Endothelial cell of umbilical vein (primary cell): Measurements from ENCODE around the gene SGPP1. TPM values are rescaled to one million over a fixed set of nuclear protein-coding genes. Genes with fewer than 3 reads are reported as not detected.
A peak's percentile ranks its signal among the peaks of the same experiment; 100 is the strongest.

Experiments used
- BruUV-seq: library from RNA; stranded (reverse); fragments of 400-500 nt; replicated peaks from 2 replicates; lab custom pipeline; 2021; lab: Mats Ljungman, UMichigan
- CTCF ChIA-PET: fragments of 300-600, 350-600 bp; sonication (Branson Sonifier 250); formaldehyde crosslinking; loops from one replicate; lab custom pipeline; 2021; ENCODE audit warnings: antibody characterized with exemption, inconsistent platforms; lab: Charles Lee
- POLR2A ChIA-PET: fragments of 300-600, 350-600 bp; sonication (Branson Sonifier 250); formaldehyde crosslinking; loops from one replicate; lab custom pipeline; 2021; ENCODE audit warnings: antibody characterized with exemption, inconsistent platforms; lab: Charles Lee
- DNase-seq: peaks from one replicate; pipeline ENCODE4 v3.0.0-alpha.2; 2011; ENCODE audit warnings: low read depth, low spot score
- FAIRE-seq: peaks from 2 replicates; lab custom pipeline; 2011; peaks lifted over from hg19 to GRCh38; lab: Jason Lieb, UNC
- H2AFZ ChIP-seq: 2 replicates; pipeline ENCODE4 v1.6.0; 2012; ENCODE audit warnings: low read depth, low read length, control low read depth, inconsistent platforms
- H3K27ac ChIP-seq: 2 replicates; pipeline ENCODE4 v1.5.1; 2011; ENCODE audit warnings: low read depth, mild to moderate bottlenecking, control low read depth, low read length, moderate library complexity; ENCODE audit not compliant: insufficient read depth
- H3K27me3 ChIP-seq, 2 experiments: 2 replicates each; pipeline versions ENCODE4 v1.6.0 to v1.6.1; 2011; ENCODE audit warnings: low read length in 2 of 2, mixed read lengths in 1 of 2; ENCODE audit not compliant: control insufficient read depth in 2 of 2, insufficient read depth in 2 of 2
- H3K36me3 ChIP-seq, 2 experiments: 2 replicates in 1 of 2; 3 replicates in 1 of 2; pipeline ENCODE4 v1.5.1; 2011; ENCODE audit warnings: low read length in 2 of 2, mild to moderate bottlenecking in 1 of 2, moderate library complexity in 1 of 2; ENCODE audit not compliant: control insufficient read depth in 2 of 2, insufficient read depth in 2 of 2; ENCODE audit errors: extremely low read depth in 1 of 2
- H3K4me1 ChIP-seq: 3 replicates; pipeline ENCODE4 v1.5.1; 2011; ENCODE audit warnings: mild to moderate bottlenecking, low read length; ENCODE audit not compliant: control insufficient read depth, insufficient read depth; ENCODE audit errors: extremely low read depth
- H3K4me2 ChIP-seq: 2 replicates; pipeline ENCODE4 v1.6.1; 2011; ENCODE audit warnings: low read length, control low read depth, mixed read lengths; ENCODE audit not compliant: insufficient read depth
- H3K4me3 ChIP-seq, 3 experiments: fragments of 200-600 bp in 1 of 3; sonication (generic), shearing (Covaris generic) in 1 of 3; replicated peaks in 1 of 3; 2 replicates each; pipeline ENCODE4 v1.5.1; 2011 to 2016; ENCODE audit warnings: control low read depth in 3 of 3, low read length in 3 of 3, mild to moderate bottlenecking in 2 of 3, inconsistent platforms in 1 of 3, low read depth in 1 of 3, moderate library complexity in 1 of 3; ENCODE audit not compliant: insufficient read depth in 1 of 3
- H3K79me2 ChIP-seq: 2 replicates; pipeline ENCODE4 v1.6.0; 2012; ENCODE audit warnings: low read length, inconsistent platforms; ENCODE audit not compliant: control insufficient read depth, insufficient read depth
- H3K9ac ChIP-seq: replicated peaks from 2 replicates; pipeline ENCODE3; 2011; ENCODE audit warnings: low read length, control low read depth; ENCODE audit not compliant: insufficient read depth; ENCODE audit errors: extremely low read depth
- H3K9me1 ChIP-seq: replicated peaks from 3 replicates; pipeline ENCODE4 v1.6.0; 2011; ENCODE audit warnings: mild to moderate bottlenecking, low read length; ENCODE audit not compliant: control insufficient read depth, insufficient read depth; ENCODE audit errors: extremely low read depth
- H3K9me3 ChIP-seq: replicated peaks from 2 replicates; pipeline ENCODE4 v1.5.1; 2012; ENCODE audit warnings: low read length, inconsistent platforms; ENCODE audit not compliant: control insufficient read depth, insufficient read depth
- H4K20me1 ChIP-seq: replicated peaks from 2 replicates; pipeline ENCODE3; 2011; ENCODE audit warnings: mild to moderate bottlenecking, low read length; ENCODE audit not compliant: control insufficient read depth, insufficient read depth; ENCODE audit errors: extremely low read depth
- EZH2 ChIP-seq: IDR thresholded peaks from 2 replicates; pipeline ENCODE4 v1.6.1; 2012; ENCODE audit warnings: borderline replicate concordance, low read depth, mild to moderate bottlenecking, moderate library complexity, low read length, inconsistent platforms; ENCODE audit not compliant: severe bottlenecking
- FOS ChIP-seq: IDR thresholded peaks from 2 replicates; pipeline ENCODE4 v1.6.1; 2011; ENCODE audit warnings: mild to moderate bottlenecking, low read length, moderate library complexity, borderline replicate concordance; ENCODE audit not compliant: insufficient read depth
- GATA2 ChIP-seq: IDR thresholded peaks from 2 replicates; pipeline ENCODE4 v1.7.0; 2011; ENCODE audit warnings: low read depth, mild to moderate bottlenecking, moderate library complexity, mixed read lengths, low read length; ENCODE audit not compliant: insufficient read length, insufficient read depth
- JUN ChIP-seq: IDR thresholded peaks from 2 replicates; pipeline ENCODE4 v1.6.1; 2011; ENCODE audit warnings: borderline replicate concordance, low read depth; ENCODE audit not compliant: insufficient read length, insufficient read depth
- MYC ChIP-seq: IDR thresholded peaks from one replicate; pipeline ENCODE4 v1.6.1; 2011; ENCODE audit warnings: mild to moderate bottlenecking, low read depth, low read length
- POLR2A ChIP-seq: IDR thresholded peaks from 2 replicates; pipeline ENCODE4 v1.6.1; 2012; ENCODE audit warnings: low read depth, mild to moderate bottlenecking, control low read depth, low read length
- POLR2AphosphoS5 ChIP-seq: IDR thresholded peaks from 2 replicates; pipeline ENCODE4 v1.6.1; 2012; ENCODE audit warnings: low read depth, mild to moderate bottlenecking, control low read depth, low read length, moderate library complexity; ENCODE audit not compliant: insufficient read depth
- dilution Hi-C: fragments of 300-500 bp; cut with MboI; formaldehyde crosslinking; loops from one replicate; pipeline ENCODE4 v1.15.0; 2019; ENCODE audit warnings: low sequenced_read_pairs; ENCODE audit not compliant: extremely low pct_ligation_motif_present
- intact Hi-C: fragments of 100-400 bp; cut with micrococcal nuclease; formaldehyde crosslinking; loops from one replicate; pipeline ENCODE4 v1.10.0; 2022
- polyA plus RNA-seq, 4 experiments: library from polyadenylated mRNA; depleted of rRNA in 3 of 4; stranded (reverse) in 3 of 4; unstranded in 1 of 4; fragments of >200 nt; gene quantifications; 2 replicates each; pipeline versions ENCODE4 v1.2.1 to v1.2.3, GENCODE V29; 2011 to 2012; ENCODE audit warnings: missing spikeins in 1 of 4
- total RNA-seq: library from RNA; stranded (reverse); gene quantifications from 2 replicates; pipeline ENCODE4 v1.2.3, GENCODE V29; 2021
- TF ChIP-seq, protein P1 (sequence below): IDR thresholded peaks from 2 replicates; pipeline ENCODE4 v1.6.1; 2011; ENCODE audit not compliant: insufficient read depth, insufficient read length
- TF ChIP-seq, protein P2 (sequence below), 2 donors: IDR thresholded peaks; 1 replicate in 1 of 2; 2 replicates in 1 of 2; pipeline ENCODE4 v1.5.1; 2011; ENCODE audit warnings: low read length in 2 of 2, mild to moderate bottlenecking in 2 of 2, moderate library complexity in 2 of 2, control low read depth in 1 of 2, inconsistent platforms in 1 of 2, low read depth in 1 of 2; ENCODE audit not compliant: insufficient read depth in 1 of 2; ENCODE audit errors: extremely low read depth in 1 of 2

The SGPP1 gene
- total and polyA plus RNA-seq, 2 donors (not counting 3 experiments of a cell fraction or from before 2014, with no cell fraction given) = 6.2 to 7.9 TPM

DNA sequence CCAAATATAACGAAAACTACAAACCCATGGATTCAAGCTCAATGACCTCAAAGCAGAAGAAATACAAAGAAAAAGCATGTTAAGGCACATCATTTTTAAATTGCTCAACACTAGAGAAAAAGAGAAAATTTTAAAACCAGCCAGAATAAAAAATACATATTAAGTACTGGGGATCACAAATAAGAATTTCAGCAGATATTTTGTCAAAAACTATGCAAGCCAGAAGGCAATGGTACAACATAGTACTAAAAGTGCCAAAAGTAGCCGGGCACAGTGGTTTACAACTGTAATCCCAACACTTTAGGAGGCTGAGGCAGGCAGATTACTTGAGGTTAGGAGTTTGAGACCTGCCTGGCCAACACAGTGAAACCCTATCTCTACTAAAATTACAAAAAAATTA is 10.2 kb downstream of the SGPP1 start:
- no peaks in the 10 kb centered on the region for H3K9me1 ChIP-seq
- no peaks in the 10 kb centered on the region for H4K20me1 ChIP-seq
- no peak overlapping the region for H3K4me2 ChIP-seq
- no TSS peak for BruUV-seq
- dilution Hi-C loops (no loop called here), intact Hi-C loops (no loop called here)
- no peak for TF ChIP-seq FOS
- TF ChIP-seq MYC = no peak
- TF ChIP-seq, protein P1, sequence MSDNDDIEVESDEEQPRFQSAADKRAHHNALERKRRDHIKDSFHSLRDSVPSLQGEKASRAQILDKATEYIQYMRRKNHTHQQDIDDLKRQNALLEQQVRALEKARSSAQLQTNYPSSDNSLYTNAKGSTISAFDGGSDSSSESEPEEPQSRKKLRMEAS = no peak
- no peak for TF ChIP-seq GATA2
- no peak for TF ChIP-seq POLR2AphosphoS5
- H3K9ac ChIP-seq = no peak overlapping the region
- peaks cover 5% of the 10 kb centered on the region for H3K79me2 ChIP-seq
- peak; percentile 26 for DNase-seq
- ChIA-PET CTCF (interaction anchor here (1.1 to 1.3 kb wide), 2 partner anchors 39 to 101 kb away, joined by 3 to 4 read pairs; no protein-coding TSS in a partner anchor), POLR2A (no interaction called here)
- H3K4me1 ChIP-seq = peaks cover 9% of the 10 kb centered on the region
- no peak overlapping the region for H2AFZ ChIP-seq
- no peak for FAIRE-seq
- no peak overlapping the region for H3K27ac ChIP-seq
- no peaks in the 10 kb centered on the region for H3K9me3 ChIP-seq
- H3K36me3 ChIP-seq = no peaks in the 10 kb centered on the region
- H3K27me3 ChIP-seq = no peaks in the 10 kb centered on the region
- no peak overlapping the region for H3K4me3 ChIP-seq

- no peak for TF ChIP-seq MYC
- no peak for TF ChIP-seq EZH2
- TF ChIP-seq POLR2AphosphoS5 = no peak
- no peak for TF ChIP-seq FOS
- TF ChIP-seq GATA2 = no peak
- TF ChIP-seq POLR2A = no peak
- TF ChIP-seq, protein P2, sequence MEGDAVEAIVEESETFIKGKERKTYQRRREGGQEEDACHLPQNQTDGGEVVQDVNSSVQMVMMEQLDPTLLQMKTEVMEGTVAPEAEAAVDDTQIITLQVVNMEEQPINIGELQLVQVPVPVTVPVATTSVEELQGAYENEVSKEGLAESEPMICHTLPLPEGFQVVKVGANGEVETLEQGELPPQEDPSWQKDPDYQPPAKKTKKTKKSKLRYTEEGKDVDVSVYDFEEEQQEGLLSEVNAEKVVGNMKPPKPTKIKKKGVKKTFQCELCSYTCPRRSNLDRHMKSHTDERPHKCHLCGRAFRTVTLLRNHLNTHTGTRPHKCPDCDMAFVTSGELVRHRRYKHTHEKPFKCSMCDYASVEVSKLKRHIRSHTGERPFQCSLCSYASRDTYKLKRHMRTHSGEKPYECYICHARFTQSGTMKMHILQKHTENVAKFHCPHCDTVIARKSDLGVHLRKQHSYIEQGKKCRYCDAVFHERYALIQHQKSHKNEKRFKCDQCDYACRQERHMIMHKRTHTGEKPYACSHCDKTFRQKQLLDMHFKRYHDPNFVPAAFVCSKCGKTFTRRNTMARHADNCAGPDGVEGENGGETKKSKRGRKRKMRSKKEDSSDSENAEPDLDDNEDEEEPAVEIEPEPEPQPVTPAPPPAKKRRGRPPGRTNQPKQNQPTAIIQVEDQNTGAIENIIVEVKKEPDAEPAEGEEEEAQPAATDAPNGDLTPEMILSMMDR (IDR thresholded peaks at IDR 0.05; ENCODE audit: extremely low read depth in 1 of 2, insufficient read depth in 1 of 2, low read depth in 1 of 2, low read length in 2 of 2) = no peak
- TF ChIP-seq, protein P1 = no peak
- TF ChIP-seq JUN = no peak
- Histone ChIP-seq H3K4me3 (no peak overlapping the region), H3K4me2 (no peak overlapping the region), H3K36me3 (no peaks in the 10 kb centered on the region), H3K9me3 (no peaks in the 10 kb centered on the region), H3K79me2 (peaks cover 11% of the 10 kb centered on the region), H4K20me1 (no peaks in the 10 kb centered on the region), H3K4me1 (peaks cover 9% of the 10 kb centered on the region), H3K9ac (no peak overlapping the region), H2AFZ (no peak overlapping the region), H3K27me3 (no peaks in the 10 kb centered on the region), H3K9me1 (no peaks in the 10 kb centered on the region), H3K27ac (no peak overlapping the region)
- no TSS peak for BruUV-seq
- CTCF ChIA-PET = interaction anchor here (0.7 to 0.8 kb wide), 2 partner anchors 10 to 115 kb away, joined by 3 to 4 read pairs; no protein-coding TSS in a partner anchor
- FAIRE-seq (no peak), DNase-seq (no peak)
- POLR2A ChIA-PET = no interaction called here
- intact Hi-C loops (no loop called here), dilution Hi-C loops (no loop called here)
Observed at GRCh38 chr14:63715360-63715759, 12.5 kb downstream of the SGPP1 start.
